ENCODE data around the gene PHLPP1. TPM values are rescaled to one million over a fixed set of nuclear protein-coding genes. Genes with fewer than 3 reads are reported as not detected.

PHLPP1 gene
- total and polyA plus RNA-seq, 2 of the 4 experiments (the other 2 are of a cell fraction): 3.3 to 3.6 TPM

- BruUV-seq (replicated peaks): no TSS peak
- intact Hi-C loops (cut with micrococcal nuclease): loop anchor here (5.0 to 10.0 kb wide), 2 partner anchors 37 to 260 kb away; partner anchors contain the start of gene ZCCHC2
- ATAC-seq (ENCODE audit: low read depth): peak; percentile 77
- no peak overlapping the region for H2BK5ac ChIP-seq (ENCODE audit: low read depth, low read length, poor library complexity, severe bottlenecking)
- H3K9ac ChIP-seq (ENCODE audit: low read depth, low read length): no peak overlapping the region
- no peak overlapping the region for H2BK120ac ChIP-seq (ENCODE audit: low read depth, low read length)
- dilution Hi-C loops (cut with HindIII; ENCODE audit: low sequenced_read_pairs, unreplicated experiment): no loop called here
- TF ChIP-seq RAD21 (IDR thresholded peaks at IDR 0.05; ENCODE audit: low read length): no peak
- TF ChIP-seq CHD1 (IDR thresholded peaks at IDR 0.05; ENCODE audit: low read depth, low read length): no peak
- peak; percentile 4; the same call in 1 of the 2 replicates for TF ChIP-seq BHLHE40 (IDR thresholded peaks at IDR 0.05; ENCODE audit: low read depth, low read length)
- H3K4me2 ChIP-seq (ENCODE audit: low read depth, low read length): no peak overlapping the region
- H3K27ac ChIP-seq (ENCODE audit: insufficient read depth, low read length): no peak overlapping the region
- WGBS, 2 experiments (ENCODE audit: extremely low coverage in 2 of 2, insufficient read length in 1 of 2): no CpG with 5 or more reads among the region's 3 CpGs
- H2AK9ac ChIP-seq (replicated peaks; ENCODE audit: low read depth, low read length, poor library complexity): no peak overlapping the region
- no peaks in the 10 kb centered on the region for H3K9me3 ChIP-seq (ENCODE audit: control insufficient read depth, insufficient read depth, low read length)
- H4K91ac ChIP-seq (ENCODE audit: insufficient read depth, low read depth, low read length): no peak overlapping the region
- no peak overlapping the region for H2AFZ ChIP-seq (replicated peaks; ENCODE audit: low read length, poor library complexity)
- no peak overlapping the region for H3K23ac ChIP-seq (ENCODE audit: low read depth, low read length)
- H2AK5ac ChIP-seq (ENCODE audit: low read depth, low read length): no peak overlapping the region
- H2BK20ac ChIP-seq (ENCODE audit: low read depth, low read length): no peak overlapping the region
- in situ Hi-C loops (cut with MboI; ENCODE audit: low sequenced_read_pairs): no loop called here
- peaks cover 3 to 41% of the 10 kb centered on the region in 2 experiments; a peak in 3 of 4 replicates for H3K79me1 ChIP-seq (ENCODE audit: low read depth in 1 of 2, low read length in 2 of 2)
- H3K4ac ChIP-seq (ENCODE audit: low read depth, low read length): no peak overlapping the region
- DNase-seq: peak; percentile 84
- no peak overlapping the region for H4K8ac ChIP-seq (ENCODE audit: low read depth in 2 of 2, low read length in 2 of 2)
- no peaks in the 10 kb centered on the region for H3K27me3 ChIP-seq (ENCODE audit: control insufficient read depth, insufficient read depth, low read length)
- peaks cover 8% of the 10 kb centered on the region for H3K4me1 ChIP-seq (ENCODE audit: control insufficient read depth, insufficient read depth, low read length)
- CTCF ChIA-PET: no interaction called here
- H2BK15ac ChIP-seq (ENCODE audit: low read depth, low read length): no peak overlapping the region
- H3K9me1 ChIP-seq (ENCODE audit: insufficient read depth, low read length): peaks cover 10% of the 10 kb centered on the region
- no peak overlapping the region for H3K14ac ChIP-seq (replicated peaks; ENCODE audit: low read depth, low read length)
- H4K5ac ChIP-seq (ENCODE audit: low read depth, low read length): no peak overlapping the region
- H3K56ac ChIP-seq (ENCODE audit: extremely low read depth, insufficient read depth, low read length): no peak overlapping the region
- no peak overlapping the region for H3K4me3 ChIP-seq (ENCODE audit: insufficient read depth, low read depth, low read length)
- POLR2A ChIA-PET (ENCODE audit: unreplicated experiment): no interaction called here
- H3K36me3 ChIP-seq (ENCODE audit: control insufficient read depth, insufficient read depth, low read length): no peaks in the 10 kb centered on the region
- H3K18ac ChIP-seq (ENCODE audit: low read depth, low read length): no peak overlapping the region
- peaks cover 8% of the 10 kb centered on the region; the same call in 1 of the 2 replicates for H4K20me1 ChIP-seq (ENCODE audit: insufficient read depth, low read length)
Observed at GRCh38 chr18:62784966-62785413, 69.6 kb downstream of the PHLPP1 start.

Data from IMR-90 (cell line).